ENCODE measurements around the gene AGPAT4. TPM values are rescaled to one million over a fixed set of nuclear protein-coding genes. Genes with fewer than 3 reads are reported as not detected.

Gene AGPAT4
- total RNA-seq, 2 donors from 2014 or later: 3.6 to 9.2 TPM

GRCh38 chr6:161163466-161164181 lies 110.2 kb downstream of the AGPAT4 start:
- no peaks in the 10 kb centered on the region for H3K36me3 ChIP-seq
- H3K27ac ChIP-seq: no peak overlapping the region
- no peak for TF ChIP-seq CTCF (IDR thresholded peaks at IDR 0.05)
- intact Hi-C loops (cut with DNase I): no loop called here
- H3K27me3 ChIP-seq: no peaks in the 10 kb centered on the region
- H3K9me3 ChIP-seq: no peaks in the 10 kb centered on the region
- H3K4me1 ChIP-seq: no peaks in the 10 kb centered on the region
- no peak overlapping the region for H3K4me3 ChIP-seq
- H3K9ac ChIP-seq (ENCODE audit: low read depth in 2 of 2, low read length in 2 of 2): no peak overlapping the region
- no peak for DNase-seq

- H3K4me1 ChIP-seq: no peaks in the 10 kb centered on the region
- no peaks in the 10 kb centered on the region for H3K9me3 ChIP-seq
- no peak for TF ChIP-seq CTCF (IDR thresholded peaks at IDR 0.05)
- H3K36me3 ChIP-seq: no peaks in the 10 kb centered on the region
- no peaks in the 10 kb centered on the region for H3K27me3 ChIP-seq
- H3K9ac ChIP-seq (ENCODE audit: low read depth in 2 of 2, low read length in 2 of 2): no peak overlapping the region
- no peak for DNase-seq
- H3K27ac ChIP-seq: no peak overlapping the region
- no peak overlapping the region for H3K4me3 ChIP-seq
- intact Hi-C loops (cut with DNase I): no loop called here
Observed at GRCh38 chr6:161162722-161163121, 111.1 kb downstream of the AGPAT4 start.

- Histone ChIP-seq H3K27me3 (no peaks in the 10 kb centered on the region), H3K27ac (no peak overlapping the region), H3K9ac (ENCODE audit: low read depth in 2 of 2, low read length in 2 of 2) (no peak overlapping the region), H3K9me3 (no peaks in the 10 kb centered on the region), H3K4me3 (no peak overlapping the region), H3K36me3 (no peaks in the 10 kb centered on the region), H3K4me1 (no peaks in the 10 kb centered on the region)
- intact Hi-C loops (cut with DNase I): no loop called here
- no peak for DNase-seq
- TF ChIP-seq CTCF (IDR thresholded peaks at IDR 0.05): no peak
Observed at GRCh38 chr6:161161889-161162624, 111.8 kb downstream of the AGPAT4 start.

- DNase-seq: no peak
- TF ChIP-seq CTCF (IDR thresholded peaks at IDR 0.05): no peak
- Histone ChIP-seq H3K4me1 (no peaks in the 10 kb centered on the region), H3K27me3 (no peaks in the 10 kb centered on the region), H3K9me3 (no peaks in the 10 kb centered on the region), H3K9ac (ENCODE audit: low read depth in 2 of 2, low read length in 2 of 2) (no peak overlapping the region), H3K27ac (no peak overlapping the region), H3K36me3 (no peaks in the 10 kb centered on the region), H3K4me3 (no peak overlapping the region)
- intact Hi-C loops (cut with DNase I): no loop called here
Observed at GRCh38 chr6:161161121-161161520, 112.7 kb downstream of the AGPAT4 start.

- Histone ChIP-seq H3K27me3 (no peaks in the 10 kb centered on the region), H3K4me1 (no peaks in the 10 kb centered on the region), H3K9me3 (no peaks in the 10 kb centered on the region), H3K4me3 (no peak overlapping the region), H3K9ac (ENCODE audit: low read depth in 2 of 2, low read length in 2 of 2) (no peak overlapping the region), H3K36me3 (no peaks in the 10 kb centered on the region), H3K27ac (no peak overlapping the region)
- intact Hi-C loops (cut with DNase I): loop anchor here (5.0 kb wide), 1 partner anchor 217 kb away; no protein-coding TSS in a partner anchor
- DNase-seq: no peak
- no peak for TF ChIP-seq CTCF (IDR thresholded peaks at IDR 0.05)
Observed at GRCh38 chr6:161154796-161155335, 119.0 kb downstream of the AGPAT4 start.
